Measurements from ENCODE around the gene HMGXB4.

GRCh38 chr22:35342390-35342789, 85.1 kb downstream of the HMGXB4 start:
- TF ChIP-seq CTCF (IDR thresholded peaks at IDR 0.05) = no peak
- TF ChIP-seq POLR2A (IDR thresholded peaks at IDR 0.05) = no peak

Data from Peyer's patch (tissue), 4 donors.